ENCODE results near the gene TENT4B. TPM values are rescaled to one million over a fixed set of nuclear protein-coding genes. Genes with fewer than 3 reads are reported as not detected.

The TENT4B gene
- total RNA-seq, 1 experiment from 2014 or later, result 16.9 TPM

DNA sequence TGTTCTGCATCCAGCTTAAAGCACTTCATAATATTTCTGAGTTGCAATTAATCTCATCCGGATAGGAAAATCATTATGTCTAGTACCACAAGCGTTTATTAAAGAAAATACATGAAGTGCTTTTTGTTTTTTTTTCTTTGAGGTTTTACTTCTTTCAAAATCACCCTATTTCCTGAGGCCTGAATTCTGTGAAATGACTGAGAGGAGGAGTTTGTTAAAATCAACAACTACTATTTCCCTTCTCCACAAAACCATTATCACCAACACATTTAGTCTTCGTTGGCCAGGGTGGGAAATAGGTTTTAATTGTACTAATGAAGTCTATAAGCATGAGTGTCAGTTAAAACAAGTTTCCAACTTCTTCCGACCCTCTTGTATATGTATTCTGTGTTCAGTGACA, 62.6 kb downstream of the TENT4B start:
- intact Hi-C loops (cut with micrococcal nuclease), result loop anchor here (2.0 kb wide), 2 partner anchors 139 to 589 kb away; no protein-coding TSS in a partner anchor
- BruUV-seq (replicated peaks), result no TSS peak
- peaks cover 9% of the 10 kb centered on the region; the same call in 1 of the 2 replicates for H3K79me2 ChIP-seq (ENCODE audit: insufficient read depth, low read length)
- H3K4me2 ChIP-seq (ENCODE audit: low read length), result no peak overlapping the region
- no peak overlapping the region for H3K4me3 ChIP-seq (replicated peaks in 1 of 2; ENCODE audit: low read depth in 1 of 2, low read length in 2 of 2)
- ATAC-seq (no peak), DNase-seq (ENCODE audit: low read depth, low spot score) (no peak)
- no peaks in the 10 kb centered on the region for H4K20me1 ChIP-seq (ENCODE audit: insufficient read depth)
- TF ChIP-seq ELF1 (IDR thresholded peaks at IDR 0.05; ENCODE audit: borderline replicate concordance, low read depth), result no peak
- TF ChIP-seq SP1 (IDR thresholded peaks at IDR 0.05; ENCODE audit: low read depth), result no peak
- no peak for TF ChIP-seq EZH2phosphoT487 (IDR thresholded peaks at IDR 0.05; ENCODE audit: borderline replicate concordance)
- no peak for TF ChIP-seq ZNF274 (IDR thresholded peaks at IDR 0.05; ENCODE audit: low read depth, low read length)
- TF ChIP-seq SIN3A (IDR thresholded peaks at IDR 0.05; ENCODE audit: low read depth), result no peak
- no peak for TF ChIP-seq CBX3 (IDR thresholded peaks at IDR 0.05; ENCODE audit: low read depth)
- no peak for TF ChIP-seq ZFX (IDR thresholded peaks at IDR 0.05)
- no peak for TF ChIP-seq ZBTB33 (IDR thresholded peaks at IDR 0.05; ENCODE audit: extremely low read depth, insufficient replicate concordance, low read length)
- H3K9ac ChIP-seq (ENCODE audit: low read length), result no peak overlapping the region
- no peak overlapping the region for H2AFZ ChIP-seq (ENCODE audit: low read depth, low read length, poor library complexity, severe bottlenecking)
- CTCF ChIA-PET, result no interaction called here
- no peaks in the 10 kb centered on the region for H3K27me3 ChIP-seq (ENCODE audit: insufficient read depth, low read length)
- H3K27ac ChIP-seq (ENCODE audit: low read depth, low read length), result no peak overlapping the region
- H3K9me3 ChIP-seq (ENCODE audit: control insufficient read depth in 1 of 2, insufficient read depth in 1 of 2, low read depth in 1 of 2, low read length in 2 of 2), result no peaks in the 10 kb centered on the region
- no peaks in the 10 kb centered on the region; a peak in 1 of 4 replicates for H3K4me1 ChIP-seq (ENCODE audit: control insufficient read depth in 1 of 2, insufficient read depth in 2 of 2, low read length in 2 of 2)
- RAD21 ChIA-PET (ENCODE audit: low non-redundant PET in 1 of 2, low total read pairs in 2 of 2, uncharacterized antibody in 2 of 2, unreplicated experiment in 2 of 2), result interaction anchor here in 1 of 2 experiments (0.6 kb wide), 1 partner anchor 23 kb away, joined by 3 read pairs; no protein-coding TSS in a partner anchor
- H3K9me2 ChIP-seq (ENCODE audit: insufficient read depth), result no peaks in the 10 kb centered on the region
- H3K36me3 ChIP-seq (ENCODE audit: control insufficient read depth in 1 of 2, insufficient read depth in 2 of 2, low read length in 2 of 2), result peaks cover 4 to 25% of the 10 kb centered on the region in 2 experiments; a peak in 2 of 4 replicates
- POLR2A ChIA-PET, result no interaction called here

GRCh38 chr16:50216231-50216630, 63.1 kb downstream of the TENT4B start:
- no peak overlapping the region for H2AFZ ChIP-seq (ENCODE audit: low read depth, low read length, poor library complexity, severe bottlenecking)
- H3K36me3 ChIP-seq (ENCODE audit: control insufficient read depth in 1 of 2, insufficient read depth in 2 of 2, low read length in 2 of 2), result peaks cover 4 to 25% of the 10 kb centered on the region in 2 experiments; a peak in 2 of 4 replicates
- BruUV-seq (replicated peaks), result no TSS peak
- no peaks in the 10 kb centered on the region for H3K27me3 ChIP-seq (ENCODE audit: insufficient read depth, low read length)
- no peak overlapping the region for H3K9ac ChIP-seq (ENCODE audit: low read length)
- ChIA-PET RAD21 (ENCODE audit: low non-redundant PET in 1 of 2, low total read pairs in 2 of 2, uncharacterized antibody in 2 of 2, unreplicated experiment in 2 of 2) (interaction anchor here in 1 of 2 experiments (0.6 kb wide), 1 partner anchor 22 kb away, joined by 3 read pairs; no protein-coding TSS in a partner anchor), CTCF (no interaction called here), POLR2A (no interaction called here)
- intact Hi-C loops (cut with micrococcal nuclease), result no loop called here
- H3K79me2 ChIP-seq (ENCODE audit: insufficient read depth, low read length), result peaks cover 3% of the 10 kb centered on the region; the same call in 1 of the 2 replicates
- H3K27ac ChIP-seq (ENCODE audit: low read depth, low read length), result no peak overlapping the region
- DNase-seq (ENCODE audit: low read depth, low spot score) (no peak), ATAC-seq (no peak)
- H3K4me1 ChIP-seq (ENCODE audit: control insufficient read depth in 1 of 2, insufficient read depth in 2 of 2, low read length in 2 of 2), result no peaks in the 10 kb centered on the region
- H3K9me3 ChIP-seq (ENCODE audit: control insufficient read depth in 1 of 2, insufficient read depth in 1 of 2, low read depth in 1 of 2, low read length in 2 of 2), result no peaks in the 10 kb centered on the region
- TF ChIP-seq SP1 (IDR thresholded peaks at IDR 0.05; ENCODE audit: low read depth) (no peak), TCF7L2 (IDR thresholded peaks at IDR 0.05; ENCODE audit: borderline replicate concordance, extremely low read depth, insufficient read depth, insufficient read length) (no peak), JUND (IDR thresholded peaks at IDR 0.05) (no peak), EZH2 (IDR thresholded peaks at IDR 0.05) (no peak), CEBPB (IDR thresholded peaks at IDR 0.05; ENCODE audit: low read depth) (no peak), ZBTB33 (IDR thresholded peaks at IDR 0.05; ENCODE audit: extremely low read depth, insufficient replicate concordance, low read length) (no peak), SIN3A (IDR thresholded peaks at IDR 0.05; ENCODE audit: low read depth) (no peak), EGR1 (IDR thresholded peaks at IDR 0.05; ENCODE audit: low read depth) (no peak), FOSL1 (IDR thresholded peaks at IDR 0.05; ENCODE audit: low read depth) (no peak)
- H3K4me3 ChIP-seq (replicated peaks in 1 of 2; ENCODE audit: low read depth in 1 of 2, low read length in 2 of 2), result no peak overlapping the region
- H3K4me2 ChIP-seq (ENCODE audit: low read length), result no peak overlapping the region
- H4K20me1 ChIP-seq (ENCODE audit: insufficient read depth), result no peaks in the 10 kb centered on the region
- no peaks in the 10 kb centered on the region for H3K9me2 ChIP-seq (ENCODE audit: insufficient read depth)

Measured in HCT116 (cell line).